ENCODE results near the gene TPO.
"Not testable (repeated sequence)": the region's sequence is repeated elsewhere in the genome, so short reads cannot be mapped to it uniquely, and the experiment has no call there.

The TPO gene

GRCh38 chr2:1406434-1406833 lies 6.8 kb upstream of the TPO start:
- no peak for DNase-seq

- no peak for DNase-seq
Measured at GRCh38 chr2:1407950-1408675, 5.2 kb upstream of the TPO start.

- DNase-seq = no peak
Measured at GRCh38 chr2:1414121-1414520, 858 bp downstream of the TPO start.

- DNase-seq = not testable (repeated sequence)
Measured at GRCh38 chr2:1414901-1415300, 1.6 kb downstream of the TPO start.

GRCh38 chr2:1415501-1415900 lies 2.2 kb downstream of the TPO start:
- no peak for DNase-seq

- DNase-seq = no peak
Measured at GRCh38 chr2:1418566-1418965, 5.3 kb downstream of the TPO start.

- no peak for DNase-seq
Measured at GRCh38 chr2:1420746-1421480, 7.7 kb downstream of the TPO start.

- no peak for DNase-seq
Measured at GRCh38 chr2:1421731-1422130, 8.5 kb downstream of the TPO start.

- DNase-seq = no peak
Measured at GRCh38 chr2:1422131-1422530, 8.9 kb downstream of the TPO start.

GRCh38 chr2:1422716-1423285 lies 9.5 kb downstream of the TPO start:
- DNase-seq = no peak

- DNase-seq = no peak
Measured at GRCh38 chr2:1427086-1427485, 13.8 kb downstream of the TPO start.

- no peak for DNase-seq
Measured at GRCh38 chr2:1429895-1430294, 16.6 kb downstream of the TPO start.

GRCh38 chr2:1430491-1430890 lies 17.2 kb downstream of the TPO start:
- DNase-seq = no peak

GRCh38 chr2:1431886-1432400 lies 18.7 kb downstream of the TPO start:
- no peak for DNase-seq

- no peak for DNase-seq
Measured at GRCh38 chr2:1432726-1433125, 19.5 kb downstream of the TPO start.

- DNase-seq = no peak
Measured at GRCh38 chr2:1436369-1436768, 23.1 kb downstream of the TPO start.

GRCh38 chr2:1437101-1437500 lies 23.8 kb downstream of the TPO start:
- DNase-seq = no peak

- no peak for DNase-seq
Measured at GRCh38 chr2:1437537-1437936, 24.3 kb downstream of the TPO start.

GRCh38 chr2:1438972-1439371 lies 25.7 kb downstream of the TPO start:
- DNase-seq = no peak

- no peak for DNase-seq
Measured at GRCh38 chr2:1440581-1440980, 27.3 kb downstream of the TPO start.

- DNase-seq = no peak
Measured at GRCh38 chr2:1446301-1446700, 33.0 kb downstream of the TPO start.

GRCh38 chr2:1448009-1448408 lies 34.7 kb downstream of the TPO start:
- DNase-seq = no peak

GRCh38 chr2:1450915-1451314 lies 37.7 kb downstream of the TPO start:
- no peak for DNase-seq

GRCh38 chr2:1451422-1451821 lies 38.2 kb downstream of the TPO start:
- no peak for DNase-seq

All from cerebellar nuclear complex (tissue), 1 donor.